HepG2 (cell line): Measurements from ENCODE around the gene TMEM170B. TPM values are rescaled to one million over a fixed set of nuclear protein-coding genes. Genes with fewer than 3 reads are reported as not detected.

Source experiments
- ADNP ChIP-seq: sonication (generic); formaldehyde crosslinking; IDR thresholded peaks from 2 replicates; pipeline ENCODE4 v1.4.0; 2020; ENCODE audit warnings: missing genetic modification reagents
- FOXJ3 ChIP-seq: sonication (generic); formaldehyde crosslinking; IDR thresholded peaks from 2 replicates; pipeline ENCODE4 v1.4.0; 2020; ENCODE audit warnings: missing genetic modification reagents, mild to moderate bottlenecking, borderline replicate concordance
- GMEB1 ChIP-seq: sonication (generic); formaldehyde crosslinking; IDR thresholded peaks from 2 replicates; pipeline ENCODE4 v1.5.1; 2020; ENCODE audit warnings: missing genetic modification reagents, mild to moderate bottlenecking, borderline replicate concordance
- GTF3A ChIP-seq: sonication (generic); formaldehyde crosslinking; conservative IDR thresholded peaks from 2 replicates; pipeline ENCODE4 v1.4.0; 2020; ENCODE audit warnings: mild to moderate bottlenecking, missing genetic modification reagents
- HOXD1 ChIP-seq: sonication (generic); formaldehyde crosslinking; IDR thresholded peaks from 2 replicates; pipeline ENCODE4 v1.5.0; 2020; ENCODE audit warnings: missing genetic modification reagents
- KLF11 ChIP-seq: IDR thresholded peaks from 2 replicates; pipeline ENCODE4 v1.6.1; 2016; ENCODE audit warnings: missing compliant biosample characterization
- NR2C2 ChIP-seq: sonication (generic); formaldehyde crosslinking; IDR thresholded peaks from 2 replicates; pipeline ENCODE4 v1.4.0; 2020; ENCODE audit warnings: missing genetic modification reagents, mild to moderate bottlenecking, moderate library complexity, borderline replicate concordance
- RCOR2 ChIP-seq: IDR thresholded peaks from 2 replicates; pipeline ENCODE4 v1.6.1; 2016; ENCODE audit warnings: missing biosample characterization, missing genetic modification reagents
- SMC3 ChIP-seq: IDR thresholded peaks from 2 replicates; pipeline ENCODE4 v1.6.1; 2011; ENCODE audit warnings: low read length, improper control_type of control experiment
- THRA ChIP-seq: sonication (generic); formaldehyde crosslinking; IDR thresholded peaks from 2 replicates; pipeline ENCODE4 v1.4.0; 2020; ENCODE audit warnings: missing genetic modification reagents, borderline replicate concordance
- TMF1 ChIP-seq: sonication (generic); formaldehyde crosslinking; IDR thresholded peaks from 2 replicates; pipeline ENCODE4 v1.8.1; 2022; ENCODE audit warnings: low read depth, missing genetic modification reagents
- TP53 ChIP-seq: sonication (generic); formaldehyde crosslinking; conservative IDR thresholded peaks from 2 replicates; pipeline ENCODE4 v1.4.0; 2020; ENCODE audit warnings: missing genetic modification reagents
- ZBTB39 ChIP-seq: sonication (generic); formaldehyde crosslinking; IDR thresholded peaks from 2 replicates; pipeline ENCODE4 v1.5.0; 2020; ENCODE audit warnings: missing genetic modification reagents
- ZNF296 ChIP-seq: sonication (generic); formaldehyde crosslinking; conservative IDR thresholded peaks from 2 replicates; pipeline ENCODE4 v1.5.0; 2020; ENCODE audit warnings: mild to moderate bottlenecking, missing genetic modification reagents
- ZNF362 ChIP-seq: sonication (generic); formaldehyde crosslinking; IDR thresholded peaks from 2 replicates; pipeline ENCODE4 v1.4.0; 2020; ENCODE audit warnings: missing genetic modification reagents, mild to moderate bottlenecking, borderline replicate concordance
- ZNF550 ChIP-seq: sonication (generic); formaldehyde crosslinking; IDR thresholded peaks from 2 replicates; pipeline ENCODE4 v1.4.0; 2020; ENCODE audit warnings: mild to moderate bottlenecking, missing genetic modification reagents, borderline replicate concordance
- ZNF639 ChIP-seq: conservative IDR thresholded peaks from 2 replicates; pipeline ENCODE4 v1.6.1; 2018; ENCODE audit warnings: missing genetic modification reagents
- ZUFSP ChIP-seq: sonication (generic); formaldehyde crosslinking; IDR thresholded peaks from 2 replicates; pipeline ENCODE4 v1.9.0; 2021; ENCODE audit warnings: missing genetic modification reagents, mild to moderate bottlenecking, borderline replicate concordance
- polyA plus RNA-seq, 8 experiments: library from polyadenylated mRNA; depleted of rRNA in 3 of 8; stranded (reverse) in 7 of 8; unstranded in 1 of 8; fragments of >200 nt; fragmentation: Illumina TruSeq in 4 of 8; extraction: Trizol in 4 of 8; gene quantifications; 2 replicates each; pipeline versions ENCODE4 v1.2.1 to v1.2.3, GENCODE V29; 2011 to 2016; ENCODE audit warnings: low read depth in 4 of 8, missing spikeins in 1 of 8, mixed read lengths in 1 of 8; ENCODE audit not compliant: insufficient read depth in 1 of 8
- total RNA-seq, 5 experiments: library from RNA; depleted of rRNA; stranded (reverse); fragments of >200 nt; fragmentation: Illumina TruSeq; extraction: Trizol; gene quantifications; 2 replicates each; pipeline ENCODE4 v1.2.3, GENCODE V29; 2016; ENCODE audit warnings: low read depth in 1 of 5

The TMEM170B gene
- total and polyA plus RNA-seq, 2 of the 13 experiments (the other 11 are each of a cell fraction or from before 2014, with no cell fraction given), result 3.3 to 9.4 TPM

- TF ChIP-seq ZNF639 (CRISPR knock-in tag) (0 out of 2 replicates have a peak, but pooled peaks have one; percentile 35), ZNF296 (CRISPR knock-in tag) (no peak), TMF1 (CRISPR knock-in tag) (no peak), ZUFSP (CRISPR knock-in tag) (no peak), SMC3 (peak; percentile 100), GTF3A (CRISPR knock-in tag) (no peak), THRA (CRISPR knock-in tag) (0 out of 2 replicates have a peak, but pooled peaks have one; percentile 59), NR2C2 (CRISPR knock-in tag) (no peak), ZBTB39 (no peak), ZNF550 (CRISPR knock-in tag) (no peak), ADNP (no peak), TP53 (CRISPR knock-in tag) (no peak), RCOR2 (peak; percentile 71; the same call in 1 of the 2 replicates), FOXJ3 (CRISPR knock-in tag) (peak; percentile 15; the same call in 1 of the 2 replicates), ZNF362 (no peak), HOXD1 (CRISPR knock-in tag) (no peak), GMEB1 (0 out of 2 replicates have a peak, but pooled peaks have one; percentile 34), KLF11 (CRISPR knock-in tag) (peak; percentile 78; the same call in 1 of the 2 replicates)
Measured at GRCh38 chr6:11496152-11497060, 41.1 kb upstream of the TMEM170B start (continued).
